Hepatocyte (in vitro differentiated cells): ENCODE data around the gene RUSC1.

ENCODE experiments used
- CTCF ChIP-seq: fragments of 200-600 bp; sonication (generic); IDR thresholded peaks from 2 replicates; pipeline ENCODE4 v1.5.1; 2016; ENCODE audit warnings: antibody characterized with exemption, mild to moderate bottlenecking; ENCODE audit not compliant: poor library complexity
- EZH2 ChIP-seq: fragments of 200-600 bp; sonication (generic); IDR thresholded peaks from 2 replicates; pipeline ENCODE4 v1.6.1; 2016; ENCODE audit warnings: antibody characterized with exemption, mild to moderate bottlenecking, borderline replicate concordance
- EZH2phosphoT487 ChIP-seq: fragments of 200-600 bp; sonication (generic); IDR thresholded peaks from one replicate; pipeline ENCODE4 v1.6.1; 2018; ENCODE audit warnings: antibody characterized with exemption, mild to moderate bottlenecking, low read depth, moderate library complexity; ENCODE audit not compliant: unreplicated experiment, severe bottlenecking

GRCh38 chr1:155325603-155325893, 4.9 kb downstream of the RUSC1 start:
- TF ChIP-seq EZH2 (no peak), CTCF (no peak), EZH2phosphoT487 (no peak)
